ENCODE results near the gene SGF29.
"Not testable (repeated sequence)": the region's sequence is repeated elsewhere in the genome, so short reads cannot be mapped to it uniquely, and the experiment has no call there.

Gene SGF29

GRCh38 chr16:28604186-28604565, 50.5 kb downstream of the SGF29 start:
- no peak overlapping the region for H3K27ac ChIP-seq (ENCODE audit: insufficient read depth, low read length, poor library complexity, severe bottlenecking)
- no peak for DNase-seq
- H3K9me3 ChIP-seq (ENCODE audit: control insufficient read depth, low read length): no peaks in the 10 kb centered on the region
- H3K27me3 ChIP-seq (replicated peaks; ENCODE audit: control insufficient read depth, insufficient read depth, low read length, poor library complexity, severe bottlenecking): no peaks in the 10 kb centered on the region
- no peak overlapping the region for H3K4me3 ChIP-seq (ENCODE audit: insufficient read depth, low read depth, low read length, poor library complexity, severe bottlenecking)
- no peaks in the 10 kb centered on the region for H3K36me3 ChIP-seq (ENCODE audit: control insufficient read depth, insufficient read depth, low read length)
- H3K4me1 ChIP-seq (ENCODE audit: control insufficient read depth, insufficient read depth, low read length, poor library complexity, severe bottlenecking): no peaks in the 10 kb centered on the region

- Histone ChIP-seq H3K27me3 (replicated peaks; ENCODE audit: control insufficient read depth, insufficient read depth, low read length, poor library complexity, severe bottlenecking) (no peaks in the 10 kb centered on the region), H3K9me3 (ENCODE audit: control insufficient read depth, low read length) (no peaks in the 10 kb centered on the region), H3K27ac (ENCODE audit: insufficient read depth, low read length, poor library complexity, severe bottlenecking) (no peak overlapping the region), H3K36me3 (ENCODE audit: control insufficient read depth, insufficient read depth, low read length) (no peaks in the 10 kb centered on the region), H3K4me1 (ENCODE audit: control insufficient read depth, insufficient read depth, low read length, poor library complexity, severe bottlenecking) (no peaks in the 10 kb centered on the region), H3K4me3 (ENCODE audit: insufficient read depth, low read depth, low read length, poor library complexity, severe bottlenecking) (no peak overlapping the region)
- no peak for DNase-seq
Observed at GRCh38 chr16:28606291-28607115, 52.8 kb downstream of the SGF29 start.

GRCh38 chr16:28607116-28607623, 53.5 kb downstream of the SGF29 start:
- Histone ChIP-seq H3K4me1 (ENCODE audit: control insufficient read depth, insufficient read depth, low read length, poor library complexity, severe bottlenecking) (no peaks in the 10 kb centered on the region), H3K9me3 (ENCODE audit: control insufficient read depth, low read length) (no peaks in the 10 kb centered on the region), H3K27ac (ENCODE audit: insufficient read depth, low read length, poor library complexity, severe bottlenecking) (no peak overlapping the region), H3K27me3 (replicated peaks; ENCODE audit: control insufficient read depth, insufficient read depth, low read length, poor library complexity, severe bottlenecking) (no peaks in the 10 kb centered on the region), H3K4me3 (ENCODE audit: insufficient read depth, low read depth, low read length, poor library complexity, severe bottlenecking) (no peak overlapping the region), H3K36me3 (ENCODE audit: control insufficient read depth, insufficient read depth, low read length) (no peaks in the 10 kb centered on the region)
- no peak for DNase-seq

- not testable (repeated sequence) for DNase-seq; H3K27ac ChIP-seq (ENCODE audit: insufficient read depth, low read length, poor library complexity, severe bottlenecking); H3K27me3 ChIP-seq (replicated peaks; ENCODE audit: control insufficient read depth, insufficient read depth, low read length, poor library complexity, severe bottlenecking); H3K4me1 ChIP-seq (ENCODE audit: control insufficient read depth, insufficient read depth, low read length, poor library complexity, severe bottlenecking); H3K4me3 ChIP-seq (ENCODE audit: insufficient read depth, low read depth, low read length, poor library complexity, severe bottlenecking); H3K36me3 ChIP-seq (ENCODE audit: control insufficient read depth, insufficient read depth, low read length); H3K9me3 ChIP-seq (ENCODE audit: control insufficient read depth, low read length)
Observed at GRCh38 chr16:28607681-28608495, 54.2 kb downstream of the SGF29 start.

GRCh38 chr16:28608496-28608808, 54.7 kb downstream of the SGF29 start:
- not testable (repeated sequence) for H3K4me1 ChIP-seq (ENCODE audit: control insufficient read depth, insufficient read depth, low read length, poor library complexity, severe bottlenecking); DNase-seq; H3K9me3 ChIP-seq (ENCODE audit: control insufficient read depth, low read length); H3K27ac ChIP-seq (ENCODE audit: insufficient read depth, low read length, poor library complexity, severe bottlenecking); H3K36me3 ChIP-seq (ENCODE audit: control insufficient read depth, insufficient read depth, low read length); H3K27me3 ChIP-seq (replicated peaks; ENCODE audit: control insufficient read depth, insufficient read depth, low read length, poor library complexity, severe bottlenecking); H3K4me3 ChIP-seq (ENCODE audit: insufficient read depth, low read depth, low read length, poor library complexity, severe bottlenecking)

GRCh38 chr16:28608867-28609596, 55.3 kb downstream of the SGF29 start:
- H3K4me1 ChIP-seq (ENCODE audit: control insufficient read depth, insufficient read depth, low read length, poor library complexity, severe bottlenecking); H3K9me3 ChIP-seq (ENCODE audit: control insufficient read depth, low read length); H3K27ac ChIP-seq (ENCODE audit: insufficient read depth, low read length, poor library complexity, severe bottlenecking); H3K27me3 ChIP-seq (replicated peaks; ENCODE audit: control insufficient read depth, insufficient read depth, low read length, poor library complexity, severe bottlenecking); DNase-seq; H3K36me3 ChIP-seq (ENCODE audit: control insufficient read depth, insufficient read depth, low read length); H3K4me3 ChIP-seq (ENCODE audit: insufficient read depth, low read depth, low read length, poor library complexity, severe bottlenecking): not testable (repeated sequence)

- Histone ChIP-seq H3K4me1 (ENCODE audit: control insufficient read depth, insufficient read depth, low read length, poor library complexity, severe bottlenecking) (no peaks in the 10 kb centered on the region), H3K27ac (ENCODE audit: insufficient read depth, low read length, poor library complexity, severe bottlenecking) (no peak within 1 kb of the TSS), H3K36me3 (ENCODE audit: control insufficient read depth, insufficient read depth, low read length) (no peaks in the 10 kb centered on the region), H3K9me3 (ENCODE audit: control insufficient read depth, low read length) (no peaks in the 10 kb centered on the region), H3K4me3 (ENCODE audit: insufficient read depth, low read depth, low read length, poor library complexity, severe bottlenecking) (no peak within 1 kb of the TSS), H3K27me3 (replicated peaks; ENCODE audit: control insufficient read depth, insufficient read depth, low read length, poor library complexity, severe bottlenecking) (no peaks in the 10 kb centered on the region)
- DNase-seq: no peak
Observed at GRCh38 chr16:28609631-28610594, 56.2 kb downstream of the SGF29 start, which contains the start of gene SULT1A1. TSS of gene SULT1A1 (minus strand) at chr16:28610044. CDS start at chr16:28608855, 1,189 bp downstream.

- no peak overlapping the region for H3K27ac ChIP-seq (ENCODE audit: insufficient read depth, low read length, poor library complexity, severe bottlenecking)
- no peaks in the 10 kb centered on the region for H3K36me3 ChIP-seq (ENCODE audit: control insufficient read depth, insufficient read depth, low read length)
- no peaks in the 10 kb centered on the region for H3K9me3 ChIP-seq (ENCODE audit: control insufficient read depth, low read length)
- H3K27me3 ChIP-seq (replicated peaks; ENCODE audit: control insufficient read depth, insufficient read depth, low read length, poor library complexity, severe bottlenecking): no peaks in the 10 kb centered on the region
- no peak overlapping the region for H3K4me3 ChIP-seq (ENCODE audit: insufficient read depth, low read depth, low read length, poor library complexity, severe bottlenecking)
- H3K4me1 ChIP-seq (ENCODE audit: control insufficient read depth, insufficient read depth, low read length, poor library complexity, severe bottlenecking): no peaks in the 10 kb centered on the region
- DNase-seq: no peak
Observed at GRCh38 chr16:28610595-28611191, 57.0 kb downstream of the SGF29 start.

Data from effector memory CD4-positive, alpha-beta T cell (primary cell).